Type B pancreatic cell (in vitro differentiated cells): Measurements from ENCODE around the gene CASP8. TPM values are rescaled to one million over a fixed set of nuclear protein-coding genes. Genes with fewer than 3 reads are reported as not detected.

Source experiments
- DNase-seq: peaks from one replicate; pipeline ENCODE4 v3.0.0; 2021; ENCODE audit warnings: mixed read lengths; ENCODE audit not compliant: unreplicated experiment; ENCODE audit errors: extremely low spot score
- H3K27ac Mint-ChIP-seq: 2 replicates; pipeline ENCODE4 v1.8.0; 2021; ENCODE audit warnings: mild to moderate bottlenecking, mixed read lengths
- H3K27me3 Mint-ChIP-seq: 2 replicates; pipeline ENCODE4 v1.8.0; 2021; ENCODE audit warnings: mixed read lengths
- H3K36me3 Mint-ChIP-seq: 2 replicates; pipeline ENCODE4 v1.8.0; 2021; ENCODE audit warnings: mixed read lengths
- H3K4me1 Mint-ChIP-seq: one replicate; pipeline ENCODE4 v1.8.0; 2021; ENCODE audit warnings: mixed read lengths; ENCODE audit not compliant: unreplicated experiment
- H3K4me3 Mint-ChIP-seq: 2 replicates; pipeline ENCODE4 v1.8.0; 2021; ENCODE audit warnings: mild to moderate bottlenecking, mixed read lengths
- H3K9me3 Mint-ChIP-seq: 2 replicates; pipeline ENCODE4 v1.8.0; 2021; ENCODE audit warnings: mixed read lengths
- CTCF ChIP-seq: fragments of 200-600 bp; sonication (generic); conservative IDR thresholded peaks from 2 replicates; pipeline ENCODE4 v1.5.0; 2021; ENCODE audit warnings: antibody characterized with exemption, mild to moderate bottlenecking
- total RNA-seq: library from RNA; stranded (reverse); gene quantifications from 2 replicates; pipeline ENCODE4 v1.2.1, GENCODE V29; 2021; ENCODE audit warnings: low replicate concordance

Gene CASP8
- total RNA-seq, 1 donor from 2014 or later = 6.0 TPM

- peak; percentile 4 for TF ChIP-seq CTCF
- Mint-ChIP-seq H3K27ac (peak overlapping the region; percentile 64), H3K4me1 (peaks cover 14% of the 10 kb centered on the region), H3K27me3 (peaks cover 3% of the 10 kb centered on the region), H3K36me3 (no peaks in the 10 kb centered on the region), H3K4me3 (peak overlapping the region; percentile 33), H3K9me3 (no peaks in the 10 kb centered on the region)
- no peak for DNase-seq
These were observed 27.9 kb upstream of the CASP8 start for GRCh38 chr2:201232467-201232815.

- Mint-ChIP-seq H3K27me3 (peaks cover 3% of the 10 kb centered on the region), H3K9me3 (no peaks in the 10 kb centered on the region), H3K4me3 (peak overlapping the region; percentile 82), H3K36me3 (no peaks in the 10 kb centered on the region), H3K27ac (peak overlapping the region; percentile 72), H3K4me1 (peaks cover 14% of the 10 kb centered on the region)
- no peak for DNase-seq
- no peak for TF ChIP-seq CTCF
These were observed 27.0 kb upstream of the CASP8 start for GRCh38 chr2:201233192-201233811.

- Mint-ChIP-seq H3K27ac (no peak overlapping the region), H3K4me3 (peak overlapping the region; percentile 82), H3K4me1 (peaks cover 14% of the 10 kb centered on the region)
These were observed 26.3 kb upstream of the CASP8 start for GRCh38 chr2:201233812-201234662.

GRCh38 chr2:201234663-201235135, 25.6 kb upstream of the CASP8 start:
- peaks cover 3% of the 10 kb centered on the region for H3K27me3 Mint-ChIP-seq
- H3K4me1 Mint-ChIP-seq = peaks cover 14% of the 10 kb centered on the region
- no peaks in the 10 kb centered on the region for H3K36me3 Mint-ChIP-seq
- DNase-seq = no peak
- H3K4me3 Mint-ChIP-seq = no peak overlapping the region
- no peaks in the 10 kb centered on the region for H3K9me3 Mint-ChIP-seq
- TF ChIP-seq CTCF = no peak
- no peak overlapping the region for H3K27ac Mint-ChIP-seq

More at GRCh38 chr2:201233812-201234662, 26.3 kb upstream of the CASP8 start:
- DNase-seq = no peak
- Mint-ChIP-seq H3K9me3 (no peaks in the 10 kb centered on the region), H3K36me3 (no peaks in the 10 kb centered on the region), H3K27me3 (peaks cover 3% of the 10 kb centered on the region)
- TF ChIP-seq CTCF = no peak

- no peaks in the 10 kb centered on the region for H3K27me3 Mint-ChIP-seq
- no peaks in the 10 kb centered on the region for H3K9me3 Mint-ChIP-seq
- peak overlapping the region; percentile 37 for H3K4me3 Mint-ChIP-seq
- H3K27ac Mint-ChIP-seq = no peak overlapping the region
- H3K36me3 Mint-ChIP-seq = no peaks in the 10 kb centered on the region
- no peak for DNase-seq
- H3K4me1 Mint-ChIP-seq = peaks cover 14% of the 10 kb centered on the region
- TF ChIP-seq CTCF = peak; percentile 86
These were observed 24.2 kb upstream of the CASP8 start for GRCh38 chr2:201235860-201236811.
